ENCODE results near the gene LAMA2. TPM values are rescaled to one million over a fixed set of nuclear protein-coding genes. Genes with fewer than 3 reads are reported as not detected.

The LAMA2 gene
- total RNA-seq, 1 experiment from 2014 or later: 0.28 TPM

- Histone ChIP-seq H3K9me3 (ENCODE audit: control insufficient read depth, insufficient read depth, low read depth, low read length) (no peaks in the 10 kb centered on the region), H3K4me3 (ENCODE audit: low read depth in 2 of 2, low read length in 2 of 2) (no peak overlapping the region), H3K27ac (ENCODE audit: low read length) (no peak overlapping the region), H3K27me3 (ENCODE audit: control insufficient read depth, insufficient read depth, low read length) (no peaks in the 10 kb centered on the region), H3K4me1 (ENCODE audit: control insufficient read depth, insufficient read depth, low read length) (no peaks in the 10 kb centered on the region), H3K36me3 (ENCODE audit: control insufficient read depth, insufficient read depth, low read length) (no peaks in the 10 kb centered on the region)
- POLR2A ChIA-PET: interaction anchor here (0.6 kb wide), 1 partner anchor 298 kb away, joined by 3 read pairs; no protein-coding TSS in a partner anchor
- in situ Hi-C loops (cut with HindIII; ENCODE audit: low pct_unique_long_range_greater_than_20kb, low sequenced_read_pairs): no loop called here
- no peak for ATAC-seq
- TF ChIP-seq REST (IDR thresholded peaks at IDR 0.05; ENCODE audit: insufficient read depth in 1 of 2, low read depth in 2 of 2, low read length in 1 of 2): no peak
- TF ChIP-seq SIN3A (IDR thresholded peaks at IDR 0.05; ENCODE audit: borderline replicate concordance, insufficient read depth, low read depth, low read length): no peak
- TF ChIP-seq, protein P1, sequence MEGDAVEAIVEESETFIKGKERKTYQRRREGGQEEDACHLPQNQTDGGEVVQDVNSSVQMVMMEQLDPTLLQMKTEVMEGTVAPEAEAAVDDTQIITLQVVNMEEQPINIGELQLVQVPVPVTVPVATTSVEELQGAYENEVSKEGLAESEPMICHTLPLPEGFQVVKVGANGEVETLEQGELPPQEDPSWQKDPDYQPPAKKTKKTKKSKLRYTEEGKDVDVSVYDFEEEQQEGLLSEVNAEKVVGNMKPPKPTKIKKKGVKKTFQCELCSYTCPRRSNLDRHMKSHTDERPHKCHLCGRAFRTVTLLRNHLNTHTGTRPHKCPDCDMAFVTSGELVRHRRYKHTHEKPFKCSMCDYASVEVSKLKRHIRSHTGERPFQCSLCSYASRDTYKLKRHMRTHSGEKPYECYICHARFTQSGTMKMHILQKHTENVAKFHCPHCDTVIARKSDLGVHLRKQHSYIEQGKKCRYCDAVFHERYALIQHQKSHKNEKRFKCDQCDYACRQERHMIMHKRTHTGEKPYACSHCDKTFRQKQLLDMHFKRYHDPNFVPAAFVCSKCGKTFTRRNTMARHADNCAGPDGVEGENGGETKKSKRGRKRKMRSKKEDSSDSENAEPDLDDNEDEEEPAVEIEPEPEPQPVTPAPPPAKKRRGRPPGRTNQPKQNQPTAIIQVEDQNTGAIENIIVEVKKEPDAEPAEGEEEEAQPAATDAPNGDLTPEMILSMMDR (IDR thresholded peaks at IDR 0.05): no peak
- TF ChIP-seq TCF7L2 (IDR thresholded peaks at IDR 0.05; ENCODE audit: low read depth, low read length): no peak
- no peak for TF ChIP-seq POLR2AphosphoS5 (IDR thresholded peaks at IDR 0.05; ENCODE audit: low read depth, low read length)
- BruUV-seq (replicated peaks): no TSS peak
- no peak for DNase-seq (ENCODE audit: low read depth, low spot score)
- intact Hi-C loops (cut with micrococcal nuclease; ENCODE audit: unreplicated experiment): no loop called here
- CTCF ChIA-PET: interaction anchor here (0.7 kb wide), 1 partner anchor 100 kb away, joined by 3 read pairs; no protein-coding TSS in a partner anchor
Measured at GRCh38 chr6:129267028-129267427, 384.1 kb downstream of the LAMA2 start.

GRCh38 chr6:129269076-129269475, 386.1 kb downstream of the LAMA2 start:
- ChIA-PET POLR2A (no interaction called here), CTCF (interaction anchor here (0.7 kb wide), 1 partner anchor 20 kb away, joined by 4 read pairs; no protein-coding TSS in a partner anchor)
- DNase-seq (ENCODE audit: low read depth, low spot score) (no peak), ATAC-seq (no peak)
- TF ChIP-seq SIN3A (IDR thresholded peaks at IDR 0.05; ENCODE audit: borderline replicate concordance, insufficient read depth, low read depth, low read length) (no peak), REST (IDR thresholded peaks at IDR 0.05; ENCODE audit: insufficient read depth in 1 of 2, low read depth in 2 of 2, low read length in 1 of 2) (no peak), TCF7L2 (IDR thresholded peaks at IDR 0.05; ENCODE audit: low read depth, low read length) (no peak), POLR2AphosphoS5 (IDR thresholded peaks at IDR 0.05; ENCODE audit: low read depth, low read length) (no peak)
- TF ChIP-seq, protein P1 (IDR thresholded peaks at IDR 0.05): no peak
- BruUV-seq (replicated peaks): no TSS peak
- in situ Hi-C loops (cut with HindIII; ENCODE audit: low pct_unique_long_range_greater_than_20kb, low sequenced_read_pairs): no loop called here
- intact Hi-C loops (cut with micrococcal nuclease; ENCODE audit: unreplicated experiment): no loop called here
- Histone ChIP-seq H3K27me3 (ENCODE audit: control insufficient read depth, insufficient read depth, low read length) (no peaks in the 10 kb centered on the region), H3K9me3 (ENCODE audit: control insufficient read depth, insufficient read depth, low read depth, low read length) (no peaks in the 10 kb centered on the region), H3K4me3 (ENCODE audit: low read depth in 2 of 2, low read length in 2 of 2) (no peak overlapping the region), H3K4me1 (ENCODE audit: control insufficient read depth, insufficient read depth, low read length) (no peaks in the 10 kb centered on the region), H3K27ac (ENCODE audit: low read length) (no peak overlapping the region), H3K36me3 (ENCODE audit: control insufficient read depth, insufficient read depth, low read length) (no peaks in the 10 kb centered on the region)
